ENCODE measurements around the gene RFT1.

RFT1 gene

DNA sequence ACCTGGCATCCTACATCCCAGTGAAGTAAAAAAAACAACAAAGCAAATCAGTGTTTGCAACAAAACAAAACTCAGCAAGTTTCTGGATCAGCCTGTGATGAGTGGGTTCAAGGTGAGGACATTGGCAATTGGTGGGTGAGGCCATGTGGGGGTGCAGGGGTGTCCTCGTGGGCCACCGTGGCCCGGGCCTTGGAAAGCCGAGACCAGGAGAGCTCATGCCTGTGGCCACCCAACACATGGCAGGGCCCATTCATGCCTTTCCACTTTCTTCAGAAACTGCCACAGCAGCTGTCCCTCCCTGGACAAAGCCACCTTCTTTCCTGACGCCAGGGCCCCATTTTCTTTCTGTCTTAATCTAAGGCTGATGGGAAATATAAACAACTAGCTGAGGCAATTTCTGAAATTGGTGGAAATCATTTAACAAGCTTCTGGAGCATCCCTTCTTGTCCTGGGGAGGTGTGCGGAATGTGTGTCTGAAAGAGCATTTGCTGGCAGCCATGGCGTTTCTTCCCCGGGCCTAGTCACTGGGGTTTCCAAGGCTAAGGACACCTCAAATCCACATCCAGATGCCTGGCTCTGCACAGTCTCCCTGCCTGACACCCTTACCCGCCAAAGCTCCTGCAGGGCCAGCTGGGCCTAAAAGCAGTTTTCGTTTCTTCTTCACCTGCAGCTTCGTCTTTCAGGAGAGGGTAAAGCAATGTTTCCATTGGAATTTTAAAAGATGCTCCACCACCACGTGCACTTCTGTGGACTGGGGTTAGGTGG, 50.3 kb downstream of the RFT1 start:
- no peaks in the 10 kb centered on the region for H3K36me3 ChIP-seq (ENCODE audit: insufficient read depth, low read length)
- TF ChIP-seq EZH2 (IDR thresholded peaks at IDR 0.05) (no peak), POLR2AphosphoS5 (IDR thresholded peaks at IDR 0.05; ENCODE audit: borderline replicate concordance, low read depth, low read length) (no peak), FOXP2 (optimal IDR thresholded peaks at IDR 0.05; ENCODE audit: control extremely low read depth, extremely low read length, insufficient read depth) (no peak)
- no peak overlapping the region for H3K9ac ChIP-seq (ENCODE audit: insufficient read length)
- DNase-seq (ENCODE audit: low read depth, low spot score): no peak
- no peaks in the 10 kb centered on the region for H3K9me3 ChIP-seq (ENCODE audit: low read depth, low read length)
- H3K27ac ChIP-seq: no peak overlapping the region
- H3K4me3 ChIP-seq: no peak overlapping the region

- no peak overlapping the region for H3K27ac ChIP-seq
- TF ChIP-seq FOXP2 (optimal IDR thresholded peaks at IDR 0.05; ENCODE audit: control extremely low read depth, extremely low read length, insufficient read depth) (no peak), EZH2 (IDR thresholded peaks at IDR 0.05) (no peak)
Observed at GRCh38 chr3:53079147-53079546, 51.1 kb downstream of the RFT1 start.

DNA sequence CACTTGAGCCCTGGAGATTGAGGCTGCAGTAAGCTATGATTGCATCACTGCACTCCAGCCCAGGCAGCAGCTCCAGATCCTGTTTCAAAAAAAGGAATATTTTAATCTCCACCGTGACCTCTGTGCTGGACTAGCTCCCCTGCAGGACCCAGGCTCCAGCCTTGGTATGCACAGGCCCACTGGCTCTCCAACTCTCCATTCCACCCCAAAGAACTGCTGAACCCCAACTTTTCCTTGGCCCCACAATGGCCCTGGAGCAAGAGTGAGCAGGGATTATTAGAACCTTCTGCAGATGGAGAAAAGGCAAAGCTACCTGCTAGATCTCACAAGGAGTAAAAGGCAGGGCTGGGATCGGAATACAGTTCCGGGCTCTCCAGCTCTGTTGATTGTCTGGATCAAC, 51.6 kb downstream of the RFT1 start:
- no peak for TF ChIP-seq FOXP2 (optimal IDR thresholded peaks at IDR 0.05; ENCODE audit: control extremely low read depth, extremely low read length, insufficient read depth)
- TF ChIP-seq EZH2 (IDR thresholded peaks at IDR 0.05): no peak
- TF ChIP-seq POLR2AphosphoS5 (IDR thresholded peaks at IDR 0.05; ENCODE audit: borderline replicate concordance, low read depth, low read length): no peak
- no peak for DNase-seq (ENCODE audit: low read depth, low spot score)
- Histone ChIP-seq H3K4me3 (no peak overlapping the region), H3K36me3 (ENCODE audit: insufficient read depth, low read length) (no peaks in the 10 kb centered on the region), H3K9me3 (ENCODE audit: low read depth, low read length) (no peaks in the 10 kb centered on the region), H3K27ac (no peak overlapping the region), H3K9ac (ENCODE audit: insufficient read length) (no peak overlapping the region)

More at GRCh38 chr3:53079147-53079546, 51.1 kb downstream of the RFT1 start:
- no peak overlapping the region for H3K4me3 ChIP-seq
- H3K36me3 ChIP-seq (ENCODE audit: insufficient read depth, low read length): no peaks in the 10 kb centered on the region
- no peak overlapping the region for H3K9ac ChIP-seq (ENCODE audit: insufficient read length)
- DNase-seq (ENCODE audit: low read depth, low spot score): no peak
- H3K9me3 ChIP-seq (ENCODE audit: low read depth, low read length): no peaks in the 10 kb centered on the region

GRCh38 chr3:53077476-53078220, 52.6 kb downstream of the RFT1 start:
- DNase-seq (ENCODE audit: low read depth, low spot score): no peak

GRCh38 chr3:53075743-53076140, 54.5 kb downstream of the RFT1 start:
- H3K9me3 ChIP-seq (ENCODE audit: low read depth, low read length): no peaks in the 10 kb centered on the region
- no peak for TF ChIP-seq FOXP2 (optimal IDR thresholded peaks at IDR 0.05; ENCODE audit: control extremely low read depth, extremely low read length, insufficient read depth)
- no peak for TF ChIP-seq POLR2AphosphoS5 (IDR thresholded peaks at IDR 0.05; ENCODE audit: borderline replicate concordance, low read depth, low read length)
- TF ChIP-seq EZH2 (IDR thresholded peaks at IDR 0.05): no peak
- no peak overlapping the region for H3K27ac ChIP-seq
- DNase-seq (ENCODE audit: low read depth, low spot score): no peak
- no peak overlapping the region for H3K9ac ChIP-seq (ENCODE audit: insufficient read length)
- H3K4me3 ChIP-seq: no peak overlapping the region
- no peaks in the 10 kb centered on the region for H3K36me3 ChIP-seq (ENCODE audit: insufficient read depth, low read length)

More at GRCh38 chr3:53077476-53078220, 52.6 kb downstream of the RFT1 start:
- no peak overlapping the region for H3K4me3 ChIP-seq
- no peak for TF ChIP-seq POLR2AphosphoS5 (IDR thresholded peaks at IDR 0.05; ENCODE audit: borderline replicate concordance, low read depth, low read length)
- no peak for TF ChIP-seq EZH2 (IDR thresholded peaks at IDR 0.05)
- TF ChIP-seq FOXP2 (optimal IDR thresholded peaks at IDR 0.05; ENCODE audit: control extremely low read depth, extremely low read length, insufficient read depth): no peak
- H3K9ac ChIP-seq (ENCODE audit: insufficient read length): no peak overlapping the region
- H3K27ac ChIP-seq: no peak overlapping the region
- H3K36me3 ChIP-seq (ENCODE audit: insufficient read depth, low read length): no peaks in the 10 kb centered on the region
- H3K9me3 ChIP-seq (ENCODE audit: low read depth, low read length): no peaks in the 10 kb centered on the region

DNA sequence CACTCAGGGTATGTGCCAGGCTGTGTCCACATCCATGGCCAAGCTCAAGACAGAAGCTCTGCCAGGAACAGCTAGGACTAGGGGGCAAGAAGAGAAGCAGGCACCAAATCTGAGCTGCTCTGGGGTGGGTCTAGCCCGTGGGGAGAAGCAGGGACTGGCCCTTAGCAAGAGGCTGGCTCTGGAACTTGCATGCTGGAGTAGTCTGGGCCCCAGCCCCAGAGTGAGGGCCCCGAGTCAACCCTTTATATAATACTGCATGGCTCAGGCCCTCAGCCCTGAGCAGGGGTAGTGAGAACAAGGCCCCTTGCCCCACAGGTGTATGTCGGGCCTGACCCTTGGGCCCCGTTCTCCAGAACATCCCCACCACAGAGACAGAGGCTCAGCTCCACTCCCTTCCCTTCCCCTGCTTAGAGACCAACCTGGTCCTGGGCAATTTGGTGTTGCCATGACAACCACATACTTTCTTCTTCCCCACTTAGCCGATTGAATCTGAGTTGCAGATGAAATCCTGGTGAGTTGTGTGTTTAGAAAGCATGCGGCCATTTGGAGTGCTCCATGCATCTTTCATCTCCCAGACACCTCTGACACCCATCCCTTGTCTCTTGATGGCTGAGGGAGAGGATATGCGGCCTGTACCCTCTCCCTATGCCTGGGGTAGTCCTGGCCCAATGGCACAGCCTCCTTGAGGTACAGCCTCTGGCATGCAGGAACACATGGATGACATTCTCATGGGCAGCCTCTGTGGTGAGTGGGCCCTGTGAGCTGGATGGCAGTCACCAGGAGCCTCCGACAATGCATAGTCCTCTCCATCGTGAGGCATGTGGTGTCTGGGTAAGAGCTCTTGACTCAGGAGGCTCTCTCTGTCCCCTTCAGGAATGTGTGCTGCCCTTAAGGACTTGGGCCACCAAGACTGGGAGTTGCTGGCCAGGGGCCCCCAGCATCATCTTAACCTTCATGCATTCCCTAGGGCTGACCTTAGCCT, 55.2 kb downstream of the RFT1 start:
- TF ChIP-seq FOXP2 (optimal IDR thresholded peaks at IDR 0.05; ENCODE audit: control extremely low read depth, extremely low read length, insufficient read depth): no peak
- TF ChIP-seq POLR2AphosphoS5 (IDR thresholded peaks at IDR 0.05; ENCODE audit: borderline replicate concordance, low read depth, low read length): no peak
- no peak for TF ChIP-seq EZH2 (IDR thresholded peaks at IDR 0.05)
- H3K36me3 ChIP-seq (ENCODE audit: insufficient read depth, low read length): no peaks in the 10 kb centered on the region
- H3K9me3 ChIP-seq (ENCODE audit: low read depth, low read length): no peaks in the 10 kb centered on the region
- DNase-seq (ENCODE audit: low read depth, low spot score): no peak
- no peak overlapping the region for H3K4me3 ChIP-seq
- no peak overlapping the region for H3K27ac ChIP-seq
- no peak overlapping the region for H3K9ac ChIP-seq (ENCODE audit: insufficient read length)

DNA sequence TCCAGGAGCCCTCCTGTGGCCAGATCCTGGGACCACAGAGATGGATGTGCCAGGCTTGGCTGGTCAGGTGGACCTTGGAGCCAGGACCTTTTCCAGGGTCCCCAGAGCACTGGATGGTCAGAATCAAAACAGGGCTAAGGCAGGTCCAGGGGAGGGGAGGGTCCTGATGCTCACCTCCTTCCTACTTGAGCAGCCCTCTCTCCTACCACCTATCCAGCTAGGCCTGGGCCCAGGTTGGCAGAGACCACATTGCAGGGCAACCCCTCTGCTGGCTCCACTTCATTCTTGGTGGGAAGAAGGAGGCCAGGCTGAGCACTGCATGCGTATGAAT, 55.9 kb downstream of the RFT1 start:
- Histone ChIP-seq H3K27ac (no peak overlapping the region), H3K9me3 (ENCODE audit: low read depth, low read length) (no peaks in the 10 kb centered on the region), H3K36me3 (ENCODE audit: insufficient read depth, low read length) (no peaks in the 10 kb centered on the region)

More for the DNA sequence above, 55.9 kb downstream of the RFT1 start:
- H3K4me3 ChIP-seq: no peak overlapping the region
- DNase-seq (ENCODE audit: low read depth, low spot score): no peak
- TF ChIP-seq EZH2 (IDR thresholded peaks at IDR 0.05) (no peak), POLR2AphosphoS5 (IDR thresholded peaks at IDR 0.05; ENCODE audit: borderline replicate concordance, low read depth, low read length) (no peak), FOXP2 (optimal IDR thresholded peaks at IDR 0.05; ENCODE audit: control extremely low read depth, extremely low read length, insufficient read depth) (no peak)
- no peak overlapping the region for H3K9ac ChIP-seq (ENCODE audit: insufficient read length)
